Activated CD4-positive, alpha-beta T cell treated with anti-CD3 and anti-CD28 coated beads for 24 hours (primary cell): ENCODE data around the gene CAVIN2.

ENCODE experiments used
- DNase-seq, 2 donors: peaks; one replicate each; pipeline ENCODE4 v3.0.0-alpha.2; 2020; ENCODE audit warnings: low read depth in 2 of 2

Gene CAVIN2

GRCh38 chr2:191846515-191847476 is at the start of gene CAVIN2:
TSS of gene CAVIN2 (minus strand) at chr2:191847088. CDS start at chr2:191846925, 163 bp downstream.
- no peak for DNase-seq

GRCh38 chr2:191895743-191896142 is 48.9 kb upstream of the CAVIN2 start:
- no peak for DNase-seq

- DNase-seq, result no peak
Observed at GRCh38 chr2:191895195-191895594, 48.3 kb upstream of the CAVIN2 start.

- no peak for DNase-seq
Observed at GRCh38 chr2:191894681-191895147, 47.8 kb upstream of the CAVIN2 start.

GRCh38 chr2:191892391-191892790 is 45.5 kb upstream of the CAVIN2 start:
- no peak for DNase-seq

GRCh38 chr2:191891656-191892055 is 44.8 kb upstream of the CAVIN2 start:
- no peak for DNase-seq

- no peak for DNase-seq
Observed at GRCh38 chr2:191889931-191890330, 43.0 kb upstream of the CAVIN2 start.

GRCh38 chr2:191888400-191889166 is 41.7 kb upstream of the CAVIN2 start:
- no peak for DNase-seq

- no peak for DNase-seq
Observed at GRCh38 chr2:191885650-191886049, 38.8 kb upstream of the CAVIN2 start.

- no peak for DNase-seq
Observed at GRCh38 chr2:191885098-191885497, 38.2 kb upstream of the CAVIN2 start.

- no peak for DNase-seq
Observed at GRCh38 chr2:191881982-191882816, 35.3 kb upstream of the CAVIN2 start.

- DNase-seq, result no peak
Observed at GRCh38 chr2:191878548-191879279, 31.8 kb upstream of the CAVIN2 start.

- no peak for DNase-seq
Observed at GRCh38 chr2:191877875-191878274, 31.0 kb upstream of the CAVIN2 start.

- no peak for DNase-seq
Observed at GRCh38 chr2:191875859-191876258, 29.0 kb upstream of the CAVIN2 start.

- no peak for DNase-seq
Observed at GRCh38 chr2:191870744-191871143, 23.9 kb upstream of the CAVIN2 start.

GRCh38 chr2:191869781-191870180 is 22.9 kb upstream of the CAVIN2 start:
- DNase-seq, result no peak

- no peak for DNase-seq
Observed at GRCh38 chr2:191869178-191869577, 22.3 kb upstream of the CAVIN2 start.

- DNase-seq, result no peak
Observed at GRCh38 chr2:191867507-191867847, 20.6 kb upstream of the CAVIN2 start.

- no peak for DNase-seq
Observed at GRCh38 chr2:191866675-191867506, 20.0 kb upstream of the CAVIN2 start.

- no peak for DNase-seq
Observed at GRCh38 chr2:191866195-191866594, 19.3 kb upstream of the CAVIN2 start.
